ENCODE results near the gene DHX32. TPM values are rescaled to one million over a fixed set of nuclear protein-coding genes. Genes with fewer than 3 reads are reported as not detected.

Gene DHX32
- total and polyA plus RNA-seq, 2 donors (not counting 3 experiments of a cell fraction or from before 2014, with no cell fraction given), result 17.1 to 29.6 TPM

DNA sequence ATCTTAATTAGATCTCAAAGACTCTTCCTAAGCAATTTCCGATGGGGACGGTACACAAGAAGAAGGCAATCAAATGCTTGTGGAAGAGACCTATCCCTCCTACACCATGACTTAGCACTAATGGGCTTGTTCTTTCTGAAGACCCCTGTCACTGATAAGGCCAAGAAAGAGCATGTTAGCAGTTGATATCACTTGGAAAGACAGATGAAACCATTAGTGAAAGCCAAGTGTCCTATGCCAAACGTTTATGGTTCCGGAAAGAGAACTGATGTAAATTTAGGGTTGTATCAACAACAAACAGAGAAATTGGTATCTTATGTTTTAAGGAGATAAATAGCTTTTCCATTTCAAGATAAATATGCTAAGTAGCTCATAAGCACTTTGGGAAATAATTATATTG is 64.5 kb downstream of the DHX32 start:
- intact Hi-C loops (cut with micrococcal nuclease) (no loop called here), dilution Hi-C loops (cut with MboI; ENCODE audit: extremely low pct_ligation_motif_present, low sequenced_read_pairs) (no loop called here)
- no peak overlapping the region for H3K4me2 ChIP-seq (ENCODE audit: insufficient read depth, low read length)
- no peak for FAIRE-seq
- ChIA-PET POLR2A (no interaction called here), CTCF (interaction anchor here (0.7 kb wide), 1 partner anchor 11 kb away, joined by 4 read pairs; no protein-coding TSS in a partner anchor)
- H3K9me3 ChIP-seq (replicated peaks; ENCODE audit: control insufficient read depth, insufficient read depth, low read length), result no peaks in the 10 kb centered on the region
- no peaks in the 10 kb centered on the region for H3K9me1 ChIP-seq (replicated peaks; ENCODE audit: control insufficient read depth, extremely low read depth, insufficient read depth, low read length)
- H3K27me3 ChIP-seq (ENCODE audit: control insufficient read depth in 2 of 2, insufficient read depth in 2 of 2, low read length in 2 of 2), result no peaks in the 10 kb centered on the region
- no TSS peak for BruUV-seq (replicated peaks)
- TF ChIP-seq EZH2 (IDR thresholded peaks at IDR 0.05; ENCODE audit: borderline replicate concordance, low read depth, low read length, severe bottlenecking) (no peak), POLR2AphosphoS5 (IDR thresholded peaks at IDR 0.05; ENCODE audit: insufficient read depth, low read depth, low read length) (no peak), POLR2A (IDR thresholded peaks at IDR 0.05; ENCODE audit: low read depth, low read length) (no peak), JUN (IDR thresholded peaks at IDR 0.05; ENCODE audit: borderline replicate concordance, insufficient read depth, insufficient read length, low read depth) (no peak), GATA2 (IDR thresholded peaks at IDR 0.05; ENCODE audit: insufficient read depth, insufficient read length, low read depth, low read length) (no peak), FOS (IDR thresholded peaks at IDR 0.05; ENCODE audit: borderline replicate concordance, insufficient read depth, low read length) (no peak), MYC (IDR thresholded peaks at IDR 0.05; ENCODE audit: low read depth, low read length) (no peak)
- TF ChIP-seq, protein P1, sequence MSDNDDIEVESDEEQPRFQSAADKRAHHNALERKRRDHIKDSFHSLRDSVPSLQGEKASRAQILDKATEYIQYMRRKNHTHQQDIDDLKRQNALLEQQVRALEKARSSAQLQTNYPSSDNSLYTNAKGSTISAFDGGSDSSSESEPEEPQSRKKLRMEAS (IDR thresholded peaks at IDR 0.05; ENCODE audit: insufficient read depth, insufficient read length), result no peak
- TF ChIP-seq, protein P2, sequence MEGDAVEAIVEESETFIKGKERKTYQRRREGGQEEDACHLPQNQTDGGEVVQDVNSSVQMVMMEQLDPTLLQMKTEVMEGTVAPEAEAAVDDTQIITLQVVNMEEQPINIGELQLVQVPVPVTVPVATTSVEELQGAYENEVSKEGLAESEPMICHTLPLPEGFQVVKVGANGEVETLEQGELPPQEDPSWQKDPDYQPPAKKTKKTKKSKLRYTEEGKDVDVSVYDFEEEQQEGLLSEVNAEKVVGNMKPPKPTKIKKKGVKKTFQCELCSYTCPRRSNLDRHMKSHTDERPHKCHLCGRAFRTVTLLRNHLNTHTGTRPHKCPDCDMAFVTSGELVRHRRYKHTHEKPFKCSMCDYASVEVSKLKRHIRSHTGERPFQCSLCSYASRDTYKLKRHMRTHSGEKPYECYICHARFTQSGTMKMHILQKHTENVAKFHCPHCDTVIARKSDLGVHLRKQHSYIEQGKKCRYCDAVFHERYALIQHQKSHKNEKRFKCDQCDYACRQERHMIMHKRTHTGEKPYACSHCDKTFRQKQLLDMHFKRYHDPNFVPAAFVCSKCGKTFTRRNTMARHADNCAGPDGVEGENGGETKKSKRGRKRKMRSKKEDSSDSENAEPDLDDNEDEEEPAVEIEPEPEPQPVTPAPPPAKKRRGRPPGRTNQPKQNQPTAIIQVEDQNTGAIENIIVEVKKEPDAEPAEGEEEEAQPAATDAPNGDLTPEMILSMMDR (IDR thresholded peaks at IDR 0.05; ENCODE audit: extremely low read depth in 1 of 2, insufficient read depth in 1 of 2, low read depth in 1 of 2, low read length in 2 of 2), result no peak
- H3K27ac ChIP-seq (ENCODE audit: insufficient read depth, low read depth, low read length), result no peak overlapping the region
- H3K9ac ChIP-seq (replicated peaks; ENCODE audit: extremely low read depth, insufficient read depth, low read length), result no peak overlapping the region
- H2AFZ ChIP-seq (ENCODE audit: low read depth, low read length), result no peak overlapping the region
- no peaks in the 10 kb centered on the region for H3K36me3 ChIP-seq (ENCODE audit: control insufficient read depth in 2 of 2, extremely low read depth in 1 of 2, insufficient read depth in 2 of 2, low read length in 2 of 2)
- no peaks in the 10 kb centered on the region for H3K79me2 ChIP-seq (ENCODE audit: control insufficient read depth, insufficient read depth, low read length)
- DNase-seq (ENCODE audit: low read depth, low spot score), result no peak
- no peak overlapping the region for H3K4me3 ChIP-seq (replicated peaks in 1 of 3; ENCODE audit: insufficient read depth in 1 of 3, low read depth in 1 of 3, low read length in 3 of 3)
- H3K4me1 ChIP-seq (ENCODE audit: control insufficient read depth, extremely low read depth, insufficient read depth, low read length), result no peaks in the 10 kb centered on the region
- H4K20me1 ChIP-seq (replicated peaks; ENCODE audit: control insufficient read depth, extremely low read depth, insufficient read depth, low read length), result no peaks in the 10 kb centered on the region
